HG03432 (cell line): ENCODE measurements around the gene SMIM43.
"Not testable (repeated sequence)": the region's sequence is repeated elsewhere in the genome, so short reads cannot be mapped to it uniquely, and the experiment has no call there.

ENCODE experiments used
- ATAC-seq: cut with Tn5 transposase; IDR thresholded peaks from one replicate; pipeline ENCODE4 v1.9.1; 2021; ENCODE audit warnings: mild to moderate bottlenecking, moderate library complexity; ENCODE audit not compliant: unreplicated experiment

The SMIM43 gene

GRCh38 chr4:121737846-121738554 lies 27.0 kb downstream of the SMIM43 start:
- ATAC-seq = no peak

GRCh38 chr4:121736735-121737351 lies 28.1 kb downstream of the SMIM43 start:
- peak; percentile 57 for ATAC-seq

- no peak for ATAC-seq
Observed at GRCh38 chr4:121734571-121734970, 30.4 kb downstream of the SMIM43 start.

GRCh38 chr4:121733942-121734341 lies 31.0 kb downstream of the SMIM43 start:
- ATAC-seq = no peak

- ATAC-seq = not testable (repeated sequence)
Observed at GRCh38 chr4:121729753-121730152, 35.2 kb downstream of the SMIM43 start.

GRCh38 chr4:121728798-121729226 lies 36.2 kb downstream of the SMIM43 start:
- no peak for ATAC-seq

- no peak for ATAC-seq
Observed at GRCh38 chr4:121728066-121728465, 36.9 kb downstream of the SMIM43 start.

- peak; percentile 99 for ATAC-seq
Observed at GRCh38 chr4:121726642-121727268, 38.2 kb downstream of the SMIM43 start.

GRCh38 chr4:121724671-121725070 lies 40.3 kb downstream of the SMIM43 start:
- no peak for ATAC-seq

- no peak for ATAC-seq
Observed at GRCh38 chr4:121721700-121722099, 43.3 kb downstream of the SMIM43 start.

- no peak for ATAC-seq
Observed at GRCh38 chr4:121720109-121720508, 44.9 kb downstream of the SMIM43 start.

GRCh38 chr4:121717680-121718237 lies 47.2 kb downstream of the SMIM43 start:
- no peak for ATAC-seq

GRCh38 chr4:121714548-121714947 lies 50.4 kb downstream of the SMIM43 start:
- ATAC-seq = no peak

- no peak for ATAC-seq
Observed at GRCh38 chr4:121712783-121713182, 52.2 kb downstream of the SMIM43 start.

GRCh38 chr4:121712001-121712651 lies 52.8 kb downstream of the SMIM43 start:
- ATAC-seq = peak; percentile 0

GRCh38 chr4:121711263-121712000 lies 53.5 kb downstream of the SMIM43 start:
- peak; percentile 96 for ATAC-seq

GRCh38 chr4:121709766-121710405 lies 55.1 kb downstream of the SMIM43 start:
- ATAC-seq = no peak
